Large intestine (tissue), 3 donors: ENCODE data around the gene ITGB7. TPM values are rescaled to one million over a fixed set of nuclear protein-coding genes. Genes with fewer than 3 reads are reported as not detected.

Experiments
- DNase-seq, 2 donors: peaks; one replicate each; pipeline versions ENCODE4 v3.0.0 to v3.0.0-alpha.2; 2013
- H3K27ac ChIP-seq: one replicate; pipeline ENCODE4 v1.5.1; 2013; ENCODE audit warnings: low read length
- H3K27me3 ChIP-seq: 2 replicates; pipeline ENCODE4 v1.6.1; 2013; ENCODE audit warnings: low read length; ENCODE audit not compliant: control insufficient read depth, insufficient read depth
- H3K36me3 ChIP-seq: 2 replicates; pipeline ENCODE4 v1.6.1; 2013; ENCODE audit warnings: low read length; ENCODE audit not compliant: control insufficient read depth, insufficient read depth
- H3K4me1 ChIP-seq: one replicate; pipeline ENCODE4 v1.6.1; 2013; ENCODE audit warnings: low read length; ENCODE audit not compliant: control insufficient read depth, insufficient read depth
- H3K4me3 ChIP-seq: one replicate; pipeline ENCODE4 v1.5.1; 2013; ENCODE audit warnings: low read length
- H3K9me3 ChIP-seq: one replicate; pipeline ENCODE4 v1.6.1; 2013; ENCODE audit warnings: mild to moderate bottlenecking, low read depth, low read length, moderate library complexity; ENCODE audit not compliant: control insufficient read depth
- WGBS: methylation state at CpG from one replicate; pipeline ENCODE4 v1.1.5; 2013; ENCODE audit warnings: low lambda C conversion rate; ENCODE audit not compliant: insufficient coverage; 5-methylcytosine and 5-hydroxymethylcytosine counted together
- polyA plus RNA-seq: library from polyadenylated mRNA; unstranded; fragments of 120-200 nt; gene quantifications from one replicate; pipeline ENCODE4 v1.2.1, GENCODE V29; 2013

ITGB7 gene
- polyA plus RNA-seq, 1 donor, result 9.5 TPM

DNA sequence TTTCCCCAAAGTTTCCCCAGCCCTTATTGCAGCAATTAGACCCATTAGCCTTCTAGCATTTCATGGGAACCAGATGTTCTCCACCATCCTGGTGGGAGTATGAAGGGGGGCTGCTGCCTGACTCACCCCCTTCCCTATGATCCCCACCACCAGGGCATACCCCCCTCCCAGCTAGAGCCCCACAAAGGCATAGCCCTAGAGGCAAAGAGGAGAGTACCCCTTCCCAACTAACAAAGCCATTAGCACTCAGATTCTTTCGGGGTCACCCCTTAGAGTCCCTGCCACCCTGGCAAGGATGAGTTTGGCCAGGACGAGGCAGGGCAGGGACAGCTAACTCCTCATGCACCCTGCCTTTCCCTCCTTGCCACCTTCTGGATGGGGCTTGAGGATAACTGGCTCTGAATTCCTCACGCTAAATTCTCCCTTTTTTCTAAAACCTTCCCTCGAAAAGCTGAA lies 15.8 kb upstream of the ITGB7 start:
- H3K4me1 ChIP-seq, result peaks cover 42% of the 10 kb centered on the region

DNA sequence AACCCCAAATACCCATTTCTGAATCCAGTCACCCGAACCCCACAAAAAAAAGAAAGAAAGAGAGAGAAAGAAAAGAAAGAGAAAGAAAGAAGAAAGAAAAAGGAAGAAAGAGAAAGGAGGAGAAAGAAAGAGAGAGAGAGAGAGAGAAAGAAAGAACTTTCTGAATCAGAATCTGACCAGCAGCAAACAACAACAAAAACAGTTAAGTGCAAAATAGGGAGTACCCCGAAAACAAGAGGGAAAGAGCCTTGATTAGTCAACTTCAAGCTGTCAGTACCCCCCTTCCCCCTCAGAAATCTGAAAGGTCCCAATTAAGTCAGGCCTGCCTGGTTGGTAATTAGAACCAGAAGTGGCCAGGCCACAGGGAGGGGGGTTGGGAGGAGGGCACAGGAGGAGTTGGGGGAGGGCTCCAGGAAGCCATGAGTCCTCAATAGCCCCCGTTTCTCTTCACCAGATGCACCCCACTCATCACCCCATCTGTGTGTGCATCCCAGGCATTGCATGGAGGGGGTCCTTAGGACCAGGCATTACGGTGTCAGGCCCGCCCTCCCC lies 15.2 kb upstream of the ITGB7 start:
- no peaks in the 10 kb centered on the region for H3K36me3 ChIP-seq
- no peaks in the 10 kb centered on the region for H3K27me3 ChIP-seq
- peak overlapping the region; percentile 50 for H3K4me3 ChIP-seq
- peaks cover 2% of the 10 kb centered on the region for H3K9me3 ChIP-seq
- no peak for DNase-seq
- 14% methylated on average over 1 of the region's 5 CpGs for WGBS
- peak overlapping the region; percentile 97 for H3K27ac ChIP-seq
- H3K4me1 ChIP-seq, result peaks cover 47% of the 10 kb centered on the region

More for the DNA sequence above, 15.8 kb upstream of the ITGB7 start:
- Histone ChIP-seq H3K27me3 (no peaks in the 10 kb centered on the region), H3K4me3 (no peak overlapping the region), H3K9me3 (peaks cover 2% of the 10 kb centered on the region), H3K27ac (peak overlapping the region; percentile 97), H3K36me3 (no peaks in the 10 kb centered on the region)
- 40% methylated on average over 2 of the region's 4 CpGs for WGBS
- no peak for DNase-seq

DNA sequence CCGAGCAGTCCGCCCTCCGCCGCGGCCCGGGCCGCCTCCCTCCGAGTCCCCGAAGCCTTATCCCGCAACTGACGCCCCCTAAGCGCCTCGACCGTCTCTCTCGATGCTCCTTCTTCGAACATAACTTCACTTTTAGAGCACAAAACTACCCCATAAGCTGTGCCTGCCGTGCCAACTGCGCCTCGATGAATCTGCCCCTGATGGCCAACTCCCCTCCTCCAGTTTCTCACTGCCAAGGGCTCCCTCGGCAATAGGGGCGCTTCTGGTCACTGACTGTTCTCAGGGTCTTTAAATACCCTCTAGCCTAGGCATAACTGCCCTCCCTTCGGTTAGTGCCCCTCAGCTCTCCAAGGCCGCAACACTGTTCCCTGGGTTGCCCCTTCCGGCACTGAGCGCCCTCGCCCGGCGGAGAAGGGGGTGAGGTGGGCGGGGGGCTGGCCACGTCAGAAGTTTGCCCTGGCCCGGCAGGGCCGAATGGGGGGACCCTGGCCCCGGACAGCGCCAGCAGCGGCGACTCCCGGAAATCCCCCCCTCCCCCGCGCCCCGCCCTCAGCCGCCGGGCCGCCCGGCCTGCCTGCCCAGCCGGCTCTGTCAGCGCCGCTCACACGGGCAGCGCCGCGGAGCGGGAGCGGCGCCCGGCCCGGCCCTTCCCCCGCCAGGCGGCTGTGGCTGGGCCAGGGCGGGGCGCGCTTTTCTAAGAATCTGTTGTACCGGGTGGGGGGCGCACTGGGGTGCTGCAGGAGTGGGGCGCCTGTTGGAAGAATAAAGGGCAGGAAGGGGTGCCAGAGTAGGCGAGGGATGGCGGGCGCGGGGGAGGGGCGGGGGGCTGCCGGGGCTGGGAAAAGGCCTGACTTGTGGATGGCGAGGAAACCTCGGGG lies 14.4 kb upstream of the ITGB7 start:
- Histone ChIP-seq H3K4me3 (peak overlapping the region; percentile 50), H3K4me1 (peaks cover 55% of the 10 kb centered on the region), H3K27me3 (no peaks in the 10 kb centered on the region), H3K27ac (peak overlapping the region; percentile 97), H3K36me3 (no peaks in the 10 kb centered on the region), H3K9me3 (peaks cover 2% of the 10 kb centered on the region)
- peak; percentile 50 to 79 for DNase-seq
- 0% methylated on average over 2 of the region's 72 CpGs for WGBS

DNA sequence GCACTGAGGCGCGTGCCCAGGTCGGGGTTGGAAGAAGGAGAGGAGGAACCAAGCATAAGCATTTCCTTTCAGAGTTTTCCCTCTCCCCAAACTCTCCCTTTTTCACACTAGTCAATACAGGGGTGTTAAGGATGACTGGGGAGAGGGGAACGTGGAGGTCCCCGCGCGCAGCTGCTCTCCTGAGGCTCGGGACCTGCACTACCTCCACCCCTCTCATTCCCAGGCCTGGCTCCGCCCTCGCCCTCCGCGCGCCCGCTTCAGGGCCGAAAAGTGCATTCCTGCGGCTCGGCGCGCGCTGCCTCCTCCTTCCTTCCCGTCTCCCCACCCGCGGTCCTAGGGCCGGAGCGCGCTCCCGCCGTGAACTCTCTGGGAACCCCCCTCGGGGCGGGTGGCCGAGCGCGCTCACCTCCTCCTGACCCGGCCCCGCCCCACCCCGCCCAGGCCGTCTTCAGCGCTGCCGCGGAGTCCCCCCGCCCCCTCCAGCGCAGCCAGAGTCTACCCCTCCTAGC lies 13.7 kb upstream of the ITGB7 start:
- peak; percentile 88 to 93 for DNase-seq
- no CpG with 5 or more reads among the region's 42 CpGs for WGBS
- Histone ChIP-seq H3K4me3 (peak overlapping the region; percentile 50), H3K27ac (peak overlapping the region; percentile 97), H3K27me3 (no peaks in the 10 kb centered on the region), H3K9me3 (peaks cover 2% of the 10 kb centered on the region), H3K36me3 (no peaks in the 10 kb centered on the region), H3K4me1 (peaks cover 62% of the 10 kb centered on the region)

DNA sequence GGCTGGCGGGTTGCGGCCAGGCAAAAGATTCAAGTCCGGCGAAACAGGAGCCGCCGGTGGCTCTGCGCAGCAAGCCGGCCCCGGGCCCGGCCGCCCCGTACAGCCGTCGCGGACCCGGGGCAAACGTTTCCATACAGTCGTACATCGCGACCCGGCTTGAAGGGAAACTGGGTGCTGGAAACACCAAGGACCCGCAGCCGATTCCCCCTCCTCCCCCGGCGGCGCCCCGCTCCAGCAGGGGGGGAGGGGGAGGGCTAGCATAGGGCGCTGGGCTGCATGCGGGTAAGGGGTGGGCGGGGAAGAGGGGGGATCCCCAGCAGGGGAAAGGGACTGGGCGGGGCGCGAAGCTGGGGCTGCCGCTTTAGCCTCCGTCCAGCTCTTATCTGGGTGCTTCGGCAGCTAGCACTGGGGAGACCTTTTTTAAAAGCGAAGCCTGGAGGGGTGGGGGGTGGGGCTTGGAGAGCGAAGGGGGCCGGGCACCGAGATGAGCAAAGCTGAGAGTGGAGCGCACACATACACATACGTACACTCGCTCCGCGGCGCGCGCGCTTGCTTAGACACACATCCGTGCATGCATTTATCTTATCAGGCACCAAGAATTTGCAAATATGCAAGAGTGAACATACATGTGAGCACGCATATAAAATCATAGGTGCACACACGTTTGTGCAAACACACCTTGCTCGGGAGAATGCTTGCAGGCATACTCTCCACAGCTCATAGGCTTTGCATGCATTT lies 13.1 kb upstream of the ITGB7 start:
- peak in 1 of 2 donors; percentile 83 for DNase-seq
- H3K27me3 ChIP-seq, result no peaks in the 10 kb centered on the region
- H3K4me1 ChIP-seq, result peaks cover 63% of the 10 kb centered on the region
- peak overlapping the region; percentile 50 for H3K4me3 ChIP-seq
- H3K36me3 ChIP-seq, result peaks cover 2% of the 10 kb centered on the region
- H3K27ac ChIP-seq, result peak overlapping the region; percentile 97
- WGBS, result no CpG with 5 or more reads among the region's 53 CpGs
- peaks cover 2% of the 10 kb centered on the region for H3K9me3 ChIP-seq

DNA sequence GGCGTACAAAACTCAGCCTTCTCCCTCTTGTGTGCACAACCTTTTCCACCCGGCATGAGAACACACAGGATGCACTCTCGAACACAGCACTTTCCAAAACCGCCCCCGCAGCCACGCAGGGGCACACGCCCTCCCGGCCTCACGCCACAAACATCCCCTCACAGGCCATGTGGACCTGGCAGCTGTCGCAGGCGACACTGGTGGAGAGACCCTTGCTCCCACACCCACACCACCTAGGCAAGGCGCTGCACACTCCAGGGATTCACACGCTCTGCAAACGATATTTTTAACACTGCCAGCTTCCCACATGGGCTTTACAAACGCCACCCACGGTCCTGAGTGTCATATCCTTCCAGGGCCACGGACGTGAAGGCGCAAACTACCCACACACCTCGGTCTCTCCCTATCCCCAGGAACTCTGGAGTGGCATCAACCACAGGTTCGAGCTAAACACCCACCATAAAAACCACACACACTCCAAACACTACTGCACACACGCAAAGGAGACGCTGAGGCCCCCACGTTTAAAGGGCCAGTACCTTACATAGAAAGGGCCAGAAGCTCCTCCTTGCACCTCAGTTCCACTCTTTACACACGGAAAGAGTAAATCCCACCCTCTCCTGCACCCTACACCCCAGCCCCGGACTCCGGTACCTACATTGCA lies 12.4 kb upstream of the ITGB7 start:
- Histone ChIP-seq H3K4me3 (peak overlapping the region; percentile 50), H3K9me3 (peaks cover 2% of the 10 kb centered on the region), H3K4me1 (peaks cover 59% of the 10 kb centered on the region), H3K27ac (peak overlapping the region; percentile 97), H3K36me3 (peaks cover 6% of the 10 kb centered on the region), H3K27me3 (no peaks in the 10 kb centered on the region)
- no peak for DNase-seq
- WGBS, result 60% methylated on average over 1 of the region's 27 CpGs

DNA sequence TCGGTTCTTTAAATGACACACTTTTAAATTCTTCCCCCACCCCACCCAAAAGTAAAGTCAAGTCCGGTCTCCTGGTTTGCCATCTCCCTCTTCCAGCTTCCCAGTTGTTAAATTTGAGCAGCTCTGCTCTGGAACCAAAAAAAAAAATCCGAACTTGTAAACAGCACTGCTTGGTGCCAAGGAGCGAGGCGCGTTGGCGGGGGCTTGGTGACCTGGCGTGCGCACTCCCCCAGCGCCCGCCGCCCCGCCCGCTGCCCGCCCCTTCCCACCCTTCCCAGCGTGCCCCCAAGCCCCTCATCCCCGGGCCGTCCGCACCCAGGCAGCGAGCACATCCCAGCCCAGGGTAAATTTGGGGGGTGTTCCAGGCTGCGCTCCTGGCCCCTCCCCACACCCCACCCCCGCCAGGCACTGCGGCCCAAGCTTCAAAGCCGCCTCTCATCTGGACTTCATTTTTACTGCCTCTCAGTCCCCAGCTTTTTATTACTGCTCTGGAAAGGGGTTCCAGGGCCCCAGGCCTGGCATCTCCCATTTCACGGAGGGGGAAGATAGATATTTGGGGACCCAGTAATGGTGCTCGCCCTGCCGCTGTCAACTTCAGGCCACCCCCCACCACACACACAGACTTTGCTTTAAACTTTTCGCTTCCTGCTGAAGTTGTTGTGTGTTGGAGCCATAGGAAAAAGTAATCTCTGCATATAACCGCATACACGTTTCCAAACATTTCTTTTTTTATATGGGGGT lies 11.7 kb upstream of the ITGB7 start:
- Histone ChIP-seq H3K36me3 (peaks cover 13% of the 10 kb centered on the region), H3K27me3 (no peaks in the 10 kb centered on the region), H3K4me1 (peaks cover 52% of the 10 kb centered on the region), H3K4me3 (peak overlapping the region; percentile 50), H3K27ac (peak overlapping the region; percentile 97), H3K9me3 (peaks cover 2% of the 10 kb centered on the region)
- no peak for DNase-seq
- WGBS, result no CpG with 5 or more reads among the region's 30 CpGs

DNA sequence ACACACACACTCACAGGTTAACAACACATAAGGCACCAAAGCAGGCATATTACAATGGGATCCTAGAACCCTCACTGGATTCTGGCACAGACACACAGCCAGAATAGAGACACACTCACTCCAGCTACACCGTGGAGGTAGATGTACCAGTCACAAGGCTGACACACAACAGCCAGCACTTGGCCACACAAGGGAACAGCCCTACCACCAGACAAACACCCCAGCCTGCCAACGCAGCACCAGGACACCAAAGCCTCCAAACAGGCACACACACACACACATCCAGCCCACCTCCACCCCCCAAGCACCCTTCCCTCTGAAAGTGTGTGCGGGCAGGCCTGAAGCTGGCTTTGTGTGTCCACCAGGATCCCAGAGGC lies 10.9 kb upstream of the ITGB7 start:
- H3K9me3 ChIP-seq, result peaks cover 2% of the 10 kb centered on the region
- no peak overlapping the region for H3K27ac ChIP-seq
- WGBS, result no CpG with 5 or more reads among the region's 3 CpGs
- DNase-seq, result no peak
- no peaks in the 10 kb centered on the region for H3K27me3 ChIP-seq
- peaks cover 18% of the 10 kb centered on the region for H3K36me3 ChIP-seq
- H3K4me1 ChIP-seq, result peaks cover 45% of the 10 kb centered on the region
- no peak overlapping the region for H3K4me3 ChIP-seq

DNA sequence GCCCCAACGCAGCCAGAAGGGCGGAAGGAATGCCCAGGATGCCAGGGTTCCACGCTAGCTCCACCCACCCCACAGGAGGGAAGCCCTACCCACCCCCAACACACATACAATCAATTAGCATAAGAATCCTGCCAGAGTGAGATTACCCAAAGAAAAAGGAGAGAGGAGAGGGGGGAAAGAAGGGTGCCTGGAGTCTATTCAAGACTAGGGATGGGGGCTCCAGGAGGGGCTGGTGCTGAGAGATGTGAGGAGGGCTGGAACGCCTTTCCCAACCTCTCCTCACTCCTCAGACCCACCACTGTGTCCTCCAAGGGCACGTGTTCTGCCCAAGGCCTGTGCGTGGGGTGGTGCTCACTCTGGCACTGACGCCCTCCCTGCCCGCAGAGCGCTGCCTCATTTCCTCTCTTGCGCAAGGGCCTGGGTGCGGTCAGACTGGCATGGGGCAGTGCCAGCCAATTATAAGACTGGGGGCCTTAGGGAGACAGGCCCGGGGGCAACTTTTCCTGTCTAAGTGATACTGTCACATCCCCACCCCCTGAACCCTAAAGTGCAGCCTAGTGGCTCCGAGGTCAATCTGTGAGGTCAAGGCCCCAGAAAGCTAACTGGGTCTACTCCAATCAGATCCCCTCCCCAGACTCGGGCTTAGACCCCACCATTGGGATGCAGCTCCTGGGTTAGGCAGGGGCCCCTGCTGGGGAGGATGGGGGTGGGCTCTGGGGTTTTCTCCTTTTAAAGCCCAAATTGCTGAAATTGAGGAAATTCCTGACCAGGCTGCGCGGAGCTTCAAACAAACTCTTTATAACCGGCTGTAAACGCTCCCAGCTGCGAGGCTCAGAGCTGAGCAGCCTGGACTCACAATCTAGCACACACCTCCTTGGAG lies 10.2 kb upstream of the ITGB7 start:
- peaks cover 23% of the 10 kb centered on the region for H3K36me3 ChIP-seq
- no peak overlapping the region for H3K27ac ChIP-seq
- H3K27me3 ChIP-seq, result no peaks in the 10 kb centered on the region
- peaks cover 2% of the 10 kb centered on the region for H3K9me3 ChIP-seq
- 100% methylated on average over 1 of the region's 19 CpGs for WGBS
- peak in 1 of 2 donors; percentile 51 for DNase-seq
- no peak overlapping the region for H3K4me3 ChIP-seq
- peaks cover 38% of the 10 kb centered on the region for H3K4me1 ChIP-seq
